Esophagus muscularis mucosa (tissue), 4 donors: Measurements from ENCODE around the gene TMEM225B. TPM values are rescaled to one million over a fixed set of nuclear protein-coding genes. Genes with fewer than 3 reads are reported as not detected.
A peak's percentile ranks its signal among the peaks of the same experiment; 100 is the strongest.

Source experiments
- DNase-seq: peaks from one replicate; pipeline ENCODE4 v3.0.0-alpha.2; 2017; ENCODE audit errors: extremely low spot score
- H3K27ac ChIP-seq, 4 donors: fragments of 200-600 bp; sonication (generic); replicated peaks in 1 of 4; 1 replicate in 3 of 4; 2 replicates in 1 of 4; pipeline ENCODE4 v1.5.1; 2016 to 2019; ENCODE audit warnings: mild to moderate bottlenecking in 1 of 4
- H3K27me3 ChIP-seq, 4 donors: fragments of 200-600 bp; sonication (generic); one replicate each; pipeline versions ENCODE4 v1.5.1 to v1.6.0; 2016 to 2019
- H3K36me3 ChIP-seq, 4 donors: fragments of 200-600 bp; sonication (generic); one replicate each; pipeline ENCODE4 v1.5.1; 2016 to 2019
- H3K4me1 ChIP-seq, 4 donors: fragments of 200-600 bp; sonication (generic); one replicate each; pipeline ENCODE4 v1.5.1; 2016 to 2019
- H3K4me3 ChIP-seq, 4 donors: fragments of 200-600 bp; sonication (generic); 1 replicate in 2 of 4; 2 replicates in 2 of 4; pipeline ENCODE4 v1.5.1; 2016 to 2019; ENCODE audit warnings: mild to moderate bottlenecking in 4 of 4, moderate library complexity in 1 of 4
- H3K9me3 ChIP-seq, 4 donors: fragments of 200-600 bp; sonication (generic); 1 replicate in 3 of 4; 2 replicates in 1 of 4; pipeline ENCODE4 v1.5.1; 2016 to 2019
- CTCF ChIP-seq, 3 experiments: fragments of 200-600 bp in 2 of 3; fragments of 450-650 bp in 1 of 3; sonication (generic) in 2 of 3; IDR thresholded peaks; one replicate each; pipeline ENCODE4 v1.5.1; 2017 to 2019; ENCODE audit warnings: antibody characterized with exemption in 3 of 3, mild to moderate bottlenecking in 2 of 3, moderate library complexity in 1 of 3
- EP300 ChIP-seq: sonication (generic); formaldehyde crosslinking; IDR thresholded peaks from one replicate; pipeline ENCODE4 v1.6.1; 2017; ENCODE audit warnings: antibody characterized with exemption
- POLR2A ChIP-seq: fragments of 450-650 bp; IDR thresholded peaks from one replicate; pipeline ENCODE4 v1.6.1; 2017; ENCODE audit warnings: antibody characterized with exemption, moderate library complexity, mild to moderate bottlenecking, low read depth
- POLR2AphosphoS5 ChIP-seq, 2 donors: sonication (generic); formaldehyde crosslinking; IDR thresholded peaks; one replicate each; pipeline ENCODE4 v1.6.1; 2017; ENCODE audit warnings: antibody characterized with exemption in 2 of 2
- whole genome bisulfite sequencing: methylation state at CpG from one replicate; pipeline ENCODE4 v1.1.5; 2018; 5-methylcytosine and 5-hydroxymethylcytosine counted together
- intact Hi-C: fragments of 100-400 bp; cut with DNase I; formaldehyde crosslinking; loops from one replicate; pipeline ENCODE4 v1.15.1; 2023
- total RNA-seq, 4 donors: library from RNA; depleted of rRNA; stranded (reverse); fragments of >200 nt; gene quantifications; one replicate each; pipeline versions ENCODE4 v1.1.0 to v1.2.1, GENCODE V29; 2016

The TMEM225B gene
- total RNA-seq, 4 donors from 2014 or later: 0.32 to 0.57 TPM; not detected in 2

GRCh38 chr7:99594948-99595745 is 2.9 kb upstream of the TMEM225B start:
- TF ChIP-seq POLR2A (no peak), EP300 (no peak), CTCF (IDR thresholded peaks at IDR 0.05) (no peak), POLR2AphosphoS5 (IDR thresholded peaks at IDR 0.05) (no peak)
- no peaks in the 10 kb centered on the region for H3K9me3 ChIP-seq
- 76% methylated on average over 7 of the region's 7 CpGs for whole genome bisulfite sequencing
- H3K27me3 ChIP-seq: peaks cover 0 to 8% (median 0%) of the 10 kb centered on the region in 4 donors
- H3K4me1 ChIP-seq: no peaks in the 10 kb centered on the region
- no peak overlapping the region for H3K27ac ChIP-seq
- DNase-seq: no peak
- H3K4me3 ChIP-seq: no peak overlapping the region
- intact Hi-C loops: no loop called here
- no peaks in the 10 kb centered on the region for H3K36me3 ChIP-seq

GRCh38 chr7:99596408-99596955 is 1.6 kb upstream of the TMEM225B start:
- no peak for DNase-seq
- Histone ChIP-seq H3K36me3 (no peaks in the 10 kb centered on the region), H3K4me1 (no peaks in the 10 kb centered on the region), H3K27ac (no peak overlapping the region), H3K27me3 (peaks cover 0 to 8% (median 0%) of the 10 kb centered on the region in 4 donors), H3K9me3 (no peaks in the 10 kb centered on the region), H3K4me3 (no peak overlapping the region)
- 97% methylated on average over 1 of the region's 1 CpG for WGBS
- intact Hi-C loops: no loop called here
- TF ChIP-seq POLR2AphosphoS5 (IDR thresholded peaks at IDR 0.05) (no peak), EP300 (no peak), CTCF (IDR thresholded peaks at IDR 0.05) (no peak), POLR2A (no peak)

GRCh38 chr7:99599836-99600235 is 1.8 kb downstream of the TMEM225B start:
- no peaks in the 10 kb centered on the region for H3K36me3 ChIP-seq
- no peak overlapping the region for H3K4me3 ChIP-seq
- peaks cover 0 to 8% (median 0%) of the 10 kb centered on the region in 4 donors for H3K27me3 ChIP-seq
- H3K9me3 ChIP-seq: no peaks in the 10 kb centered on the region
- H3K27ac ChIP-seq: no peak overlapping the region
- WGBS: 73% methylated on average over 4 of the region's 4 CpGs
- H3K4me1 ChIP-seq: no peaks in the 10 kb centered on the region
- DNase-seq: peak; percentile 83
- intact Hi-C loops: no loop called here
- TF ChIP-seq POLR2AphosphoS5 (IDR thresholded peaks at IDR 0.05) (no peak), POLR2A (no peak), EP300 (no peak), CTCF (IDR thresholded peaks at IDR 0.05) (no peak)

GRCh38 chr7:99601656-99602310 is 3.7 kb downstream of the TMEM225B start:
- intact Hi-C loops: no loop called here
- Histone ChIP-seq H3K27ac (no peak overlapping the region), H3K27me3 (peaks cover 0 to 8% (median 0%) of the 10 kb centered on the region in 4 donors), H3K4me1 (no peaks in the 10 kb centered on the region), H3K36me3 (no peaks in the 10 kb centered on the region), H3K9me3 (no peaks in the 10 kb centered on the region), H3K4me3 (no peak overlapping the region)
- TF ChIP-seq EP300: no peak
- no peak for TF ChIP-seq CTCF (IDR thresholded peaks at IDR 0.05)
- no peak for TF ChIP-seq POLR2AphosphoS5 (IDR thresholded peaks at IDR 0.05)
- TF ChIP-seq POLR2A: no peak
- peak; percentile 62 for DNase-seq
- WGBS: 83% methylated on average over 7 of the region's 7 CpGs
